IMR-90 (cell line): ENCODE measurements around the gene IL17RE. TPM values are rescaled to one million over a fixed set of nuclear protein-coding genes. Genes with fewer than 3 reads are reported as not detected.

Experiments used
- ATAC-seq: fragments of 200-7000 bp; cut with Tn5 transposase; 2 replicates; pipeline ENCODE4 v1.9.1; 2020; ENCODE audit warnings: low read depth, mild to moderate bottlenecking, moderate library complexity
- BruUV-seq: library from RNA; stranded (reverse); fragments of 400-500 nt; replicated peaks from 2 replicates; lab custom pipeline; 2021; lab: Mats Ljungman, UMichigan
- CTCF ChIA-PET: fragments of 300-600 bp; formaldehyde crosslinking; extraction: SDS; loops from one replicate; lab custom pipeline; 2021; ENCODE audit warnings: antibody characterized with exemption; lab: Yijun Ruan, JAX
- POLR2A ChIA-PET: fragments of 300-600 bp; sonication (Branson Sonifier 250); formaldehyde crosslinking; loops from one replicate; lab custom pipeline; 2022; ENCODE audit warnings: antibody characterized with exemption; ENCODE audit not compliant: unreplicated experiment; lab: Charles Lee
- DNase-seq: peaks from one replicate; pipeline ENCODE4 v3.0.0; 2013
- H2AFZ ChIP-seq: replicated peaks from 2 replicates; pipeline ENCODE3; 2013; ENCODE audit warnings: low read length, mild to moderate bottlenecking; ENCODE audit not compliant: poor library complexity
- H2AK5ac ChIP-seq: 2 replicates; pipeline ENCODE4 v1.6.1; 2013; ENCODE audit warnings: low read depth, low read length, inconsistent platforms
- H2AK9ac ChIP-seq: replicated peaks from 2 replicates; pipeline ENCODE3; 2013; ENCODE audit warnings: mild to moderate bottlenecking, low read depth, low read length, moderate library complexity; ENCODE audit not compliant: poor library complexity
- H2BK120ac ChIP-seq: 2 replicates; pipeline ENCODE4 v1.6.1; 2013; ENCODE audit warnings: low read depth, low read length, inconsistent platforms
- H2BK15ac ChIP-seq: 3 replicates; pipeline ENCODE4 v1.6.1; 2013; ENCODE audit warnings: low read depth, low read length, inconsistent platforms
- H2BK20ac ChIP-seq: 2 replicates; pipeline ENCODE4 v1.6.1; 2013; ENCODE audit warnings: low read depth, mild to moderate bottlenecking, inconsistent platforms, low read length, moderate library complexity
- H2BK5ac ChIP-seq: 2 replicates; pipeline ENCODE4 v1.6.1; 2013; ENCODE audit warnings: mild to moderate bottlenecking, low read depth, low read length, inconsistent platforms; ENCODE audit not compliant: poor library complexity, severe bottlenecking
- H3K14ac ChIP-seq: replicated peaks from 2 replicates; pipeline ENCODE4 v1.6.1; 2013; ENCODE audit warnings: low read depth, low read length, inconsistent platforms
- H3K18ac ChIP-seq: 2 replicates; pipeline ENCODE4 v1.6.1; 2013; ENCODE audit warnings: low read depth, low read length, control low read depth
- H3K23ac ChIP-seq: 2 replicates; pipeline ENCODE4 v1.6.1; 2013; ENCODE audit warnings: low read depth, low read length, inconsistent platforms
- H3K27ac ChIP-seq: 2 replicates; pipeline ENCODE4 v1.5.1; 2013; ENCODE audit warnings: mild to moderate bottlenecking, control low read depth, low read length; ENCODE audit not compliant: insufficient read depth
- H3K27me3 ChIP-seq: 2 replicates; pipeline ENCODE4 v1.6.1; 2013; ENCODE audit warnings: low read length; ENCODE audit not compliant: control insufficient read depth, insufficient read depth
- H3K36me3 ChIP-seq: 2 replicates; pipeline ENCODE4 v1.6.1; 2013; ENCODE audit warnings: low read length, mixed read lengths; ENCODE audit not compliant: control insufficient read depth, insufficient read depth
- H3K4ac ChIP-seq: 2 replicates; pipeline ENCODE4 v1.6.1; 2013; ENCODE audit warnings: low read depth, low read length, inconsistent platforms
- H3K4me1 ChIP-seq: 2 replicates; pipeline ENCODE4 v1.6.1; 2013; ENCODE audit warnings: low read length, mixed read lengths; ENCODE audit not compliant: control insufficient read depth, insufficient read depth
- H3K4me2 ChIP-seq: 2 replicates; pipeline ENCODE4 v1.6.1; 2013; ENCODE audit warnings: low read depth, mild to moderate bottlenecking, control low read depth, low read length, moderate library complexity
- H3K4me3 ChIP-seq: 2 replicates; pipeline ENCODE4 v1.5.1; 2013; ENCODE audit warnings: low read depth, mild to moderate bottlenecking, control low read depth, low read length, moderate library complexity; ENCODE audit not compliant: insufficient read depth
- H3K56ac ChIP-seq: 2 replicates; pipeline ENCODE4 v1.6.1; 2013; ENCODE audit warnings: low read length, inconsistent platforms; ENCODE audit not compliant: insufficient read depth; ENCODE audit errors: extremely low read depth
- H3K79me1 ChIP-seq, 2 experiments: 2 replicates each; pipeline ENCODE4 v1.6.1; 2013; ENCODE audit warnings: low read length in 2 of 2, inconsistent platforms in 1 of 2, low read depth in 1 of 2
- H3K9ac ChIP-seq: 2 replicates; pipeline ENCODE4 v1.6.1; 2013; ENCODE audit warnings: low read depth, low read length, control low read depth
- H3K9me1 ChIP-seq: 2 replicates; pipeline ENCODE4 v1.6.1; 2013; ENCODE audit warnings: low read length, inconsistent platforms; ENCODE audit not compliant: insufficient read depth
- H3K9me3 ChIP-seq: 2 replicates; pipeline ENCODE4 v1.6.1; 2013; ENCODE audit warnings: low read length; ENCODE audit not compliant: control insufficient read depth, insufficient read depth
- H4K20me1 ChIP-seq: 2 replicates; pipeline ENCODE4 v1.6.1; 2013; ENCODE audit warnings: low read length, inconsistent platforms; ENCODE audit not compliant: insufficient read depth
- H4K5ac ChIP-seq: 2 replicates; pipeline ENCODE4 v1.6.1; 2013; ENCODE audit warnings: mild to moderate bottlenecking, low read depth, low read length, control low read depth
- H4K8ac ChIP-seq, 2 experiments: 2 replicates each; pipeline ENCODE4 v1.6.1; 2013; ENCODE audit warnings: low read depth in 2 of 2, low read length in 2 of 2, control low read depth in 1 of 2, inconsistent platforms in 1 of 2
- H4K91ac ChIP-seq: 2 replicates; pipeline ENCODE4 v1.6.1; 2013; ENCODE audit warnings: low read depth, low read length, inconsistent platforms; ENCODE audit not compliant: insufficient read depth
- CTCF ChIP-seq: conservative IDR thresholded peaks from 2 replicates; pipeline ENCODE4 v1.5.1; 2012; ENCODE audit warnings: mild to moderate bottlenecking, low read depth, low read length, improper control_type of control experiment
- FOS ChIP-seq: fragments of 150-350 bp; IDR thresholded peaks from 2 replicates; pipeline ENCODE4 v1.6.1; 2016; ENCODE audit warnings: low read depth, low read length
- MAFK ChIP-seq: IDR thresholded peaks from 2 replicates; pipeline ENCODE4 v1.6.1; 2012; ENCODE audit warnings: low read depth, low read length, improper control_type of control experiment
- NFE2L2 ChIP-seq: fragments of 150-350 bp; IDR thresholded peaks from 2 replicates; pipeline ENCODE4 v1.6.1; 2016; ENCODE audit warnings: low read depth, mild to moderate bottlenecking, low read length
- RFX5 ChIP-seq: IDR thresholded peaks from 2 replicates; pipeline ENCODE4 v1.8.0; 2012; ENCODE audit warnings: low read depth, mild to moderate bottlenecking, low read length, moderate library complexity
- WGBS, 2 experiments: methylation state at CpG; one replicate each; pipeline versions ENCODE4 v1.1.5 to v1.1.7; 2013; ENCODE audit warnings: missing lambda C conversion rate in 2 of 2; ENCODE audit not compliant: insufficient read length in 1 of 2; ENCODE audit errors: extremely low coverage in 2 of 2; 5-methylcytosine and 5-hydroxymethylcytosine counted together
- dilution Hi-C: fragments of 300-500 bp; cut with HindIII; formaldehyde crosslinking; loops from one replicate; pipeline ENCODE4 v1.14.3; 2018; ENCODE audit warnings: low sequenced_read_pairs; ENCODE audit not compliant: unreplicated experiment
- in situ Hi-C: fragments of 300-500 bp; cut with MboI; formaldehyde crosslinking; loops from 3 replicates; pipeline ENCODE4 v1.14.3; 2019; ENCODE audit warnings: low sequenced_read_pairs, inconsistent platforms, mixed read lengths
- intact Hi-C: fragments of 100-400 bp; cut with micrococcal nuclease; formaldehyde crosslinking; loops from 2 replicates; pipeline ENCODE4 v1.10.0; 2022
- polyA plus RNA-seq, 3 experiments: library from polyadenylated mRNA; depleted of rRNA; stranded (reverse); fragments of >200 nt; gene quantifications; 2 replicates each; pipeline ENCODE4 v1.2.3, GENCODE V29; 2012; ENCODE audit warnings: low replicate concordance in 1 of 3
- total RNA-seq: library from RNA; depleted of rRNA; stranded (reverse); fragments of >200 nt; gene quantifications from 2 replicates; pipeline ENCODE4 v1.2.3, GENCODE V29; 2012
- TF ChIP-seq, protein P1 (sequence below): fragments of 150-350 bp; IDR thresholded peaks from 2 replicates; pipeline ENCODE4 v1.6.1; 2017; ENCODE audit warnings: mild to moderate bottlenecking, antibody characterized with exemption, low read length, low read depth

Gene IL17RE
- total and polyA plus RNA-seq, 2 of the 4 experiments (the other 2 are of a cell fraction), result 0.90 to 7.2 TPM

- Histone ChIP-seq H2AK5ac (no peak overlapping the region), H3K9me1 (peaks cover 6% of the 10 kb centered on the region), H3K9ac (no peak overlapping the region), H3K18ac (no peak overlapping the region; the same call in 1 of the 2 replicates), H2AFZ (no peak overlapping the region), H3K4me1 (peaks cover 7% of the 10 kb centered on the region), H3K9me3 (0 out of 2 replicates have a peak, but pooled peaks cover 2% of the 10 kb centered on the region), H3K23ac (0 out of 2 replicates have a peak overlapping the region, but pooled peaks have one; percentile 58), H2BK15ac (peak overlapping the region; percentile 85; the same call in 1 of the 3 replicates), H2BK120ac (peak overlapping the region; percentile 67), H3K27ac (peak overlapping the region; percentile 65; the same call in 1 of the 2 replicates), H3K4ac (peak overlapping the region; percentile 77; the same call in 1 of the 2 replicates), H3K4me2 (no peak overlapping the region), H4K5ac (no peak overlapping the region), H4K20me1 (no peaks in the 10 kb centered on the region), H4K8ac (peak overlapping the region in 1 of 2 experiments; percentile 94; a peak in 1 of 4 replicates), H3K56ac (no peak overlapping the region), H2BK5ac (peak overlapping the region; percentile 4), H3K27me3 (no peaks in the 10 kb centered on the region), H3K79me1 (no peaks in the 10 kb centered on the region), H3K36me3 (no peaks in the 10 kb centered on the region), H2AK9ac (no peak overlapping the region), H3K4me3 (no peak overlapping the region), H2BK20ac (peak overlapping the region; percentile 67; the same call in 1 of the 2 replicates), H3K14ac (peak overlapping the region; percentile 47; the same call in 1 of the 2 replicates), H4K91ac (peak overlapping the region; percentile 82; the same call in 1 of the 2 replicates)
- DNase-seq (peak; percentile 86), ATAC-seq (peak; percentile 71)
- no peak for TF ChIP-seq RFX5
- no peak for TF ChIP-seq CTCF
- peak; percentile 16; the same call in 1 of the 2 replicates for TF ChIP-seq FOS
- TF ChIP-seq, protein P1, sequence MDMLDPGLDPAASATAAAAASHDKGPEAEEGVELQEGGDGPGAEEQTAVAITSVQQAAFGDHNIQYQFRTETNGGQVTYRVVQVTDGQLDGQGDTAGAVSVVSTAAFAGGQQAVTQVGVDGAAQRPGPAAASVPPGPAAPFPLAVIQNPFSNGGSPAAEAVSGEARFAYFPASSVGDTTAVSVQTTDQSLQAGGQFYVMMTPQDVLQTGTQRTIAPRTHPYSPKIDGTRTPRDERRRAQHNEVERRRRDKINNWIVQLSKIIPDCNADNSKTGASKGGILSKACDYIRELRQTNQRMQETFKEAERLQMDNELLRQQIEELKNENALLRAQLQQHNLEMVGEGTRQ, result no peak
- peak; percentile 98 for TF ChIP-seq MAFK
- TF ChIP-seq NFE2L2, result peak; percentile 99
- BruUV-seq, result no TSS peak
- in situ Hi-C loops (no loop called here), dilution Hi-C loops (no loop called here), intact Hi-C loops (no loop called here)
- no CpG with 5 or more reads among the region's 1 CpG for WGBS, 2 experiments
- POLR2A ChIA-PET, result interaction anchor here (0.6 kb wide), 1 partner anchor 341 kb away, joined by 14 read pairs; no protein-coding TSS in a partner anchor
- CTCF ChIA-PET, result interaction anchor here (1.2 kb wide), 1 partner anchor 13 kb away, joined by 4 read pairs; no protein-coding TSS in a partner anchor
These were observed 31.7 kb upstream of the IL17RE start for GRCh38 chr3:9870978-9871377.
